Activated naive CD4-positive, alpha-beta T cell treated with anti-CD3 and anti-CD28 coated beads, Interleukin-2, amount 50 U/mL, for 16 hours (primary cell): ENCODE measurements around the gene COPS7B.
"Not testable (repeated sequence)": the region's sequence is repeated elsewhere in the genome, so short reads cannot be mapped to it uniquely, and the experiment has no call there.

Experiments used
- DNase-seq: peaks from one replicate; pipeline ENCODE4 v3.0.0-alpha.2; 2020

COPS7B gene

GRCh38 chr2:231786177-231786916, at the start of gene COPS7B:
Gene COPS7B, plus strand, starts transcription at chr2:231786445. Its CDS starts 2,126 bp downstream, at chr2:231788571.
- DNase-seq = peak; percentile 84

GRCh38 chr2:231737761-231738160, 48.5 kb upstream of the COPS7B start:
- no peak for DNase-seq

GRCh38 chr2:231743376-231744116, 42.7 kb upstream of the COPS7B start:
- DNase-seq = no peak

- DNase-seq = no peak
Observed at GRCh38 chr2:231745303-231746038, 40.8 kb upstream of the COPS7B start.

GRCh38 chr2:231748153-231748896, 37.9 kb upstream of the COPS7B start:
- not testable (repeated sequence) for DNase-seq

GRCh38 chr2:231749016-231749415, 37.2 kb upstream of the COPS7B start:
- not testable (repeated sequence) for DNase-seq

- no peak for DNase-seq
Observed at GRCh38 chr2:231751042-231751815, 35.0 kb upstream of the COPS7B start.

GRCh38 chr2:231752061-231752460, 34.2 kb upstream of the COPS7B start:
- DNase-seq = no peak

- no peak for DNase-seq
Observed at GRCh38 chr2:231761735-231762134, 24.5 kb upstream of the COPS7B start.

GRCh38 chr2:231764124-231764523, 22.1 kb upstream of the COPS7B start:
- no peak for DNase-seq

GRCh38 chr2:231764760-231765159, 21.5 kb upstream of the COPS7B start:
- DNase-seq = no peak

GRCh38 chr2:231765496-231765929, 20.7 kb upstream of the COPS7B start:
- DNase-seq = no peak

GRCh38 chr2:231769170-231770136, 16.8 kb upstream of the COPS7B start:
- DNase-seq = no peak

GRCh38 chr2:231780123-231780908, 5.9 kb upstream of the COPS7B start:
- no peak for DNase-seq

- peak; percentile 97 for DNase-seq
Observed at GRCh38 chr2:231780909-231781797, 5.1 kb upstream of the COPS7B start, which contains the start of gene PDE6D. Gene PDE6D, minus strand, starts transcription at chr2:231781282. Its CDS starts 168 bp downstream, at chr2:231781114.

GRCh38 chr2:231781798-231782726, 4.2 kb upstream of the COPS7B start:
- DNase-seq = no peak

- DNase-seq = no peak
Observed at GRCh38 chr2:231785413-231785812, 832 bp upstream of the COPS7B start.

- DNase-seq = no peak
Observed at GRCh38 chr2:231785822-231786176, 446 bp upstream of the COPS7B start.
